ENCODE data around the gene SCMH1. TPM values are rescaled to one million over a fixed set of nuclear protein-coding genes. Genes with fewer than 3 reads are reported as not detected.

SCMH1 gene
- total and polyA plus RNA-seq, 4 donors: 6.6 to 12.8 (median 10.5) TPM

GRCh38 chr1:41173651-41174050 lies 68.5 kb downstream of the SCMH1 start:
- H3K36me3 ChIP-seq (ENCODE audit: control insufficient read depth in 4 of 4, insufficient read depth in 3 of 4, low read depth in 1 of 4, low read length in 3 of 4): no peaks in the 10 kb centered on the region
- no peaks in the 10 kb centered on the region for H3K9me3 ChIP-seq (ENCODE audit: control insufficient read depth in 4 of 4, low read length in 3 of 4)
- H3K9ac ChIP-seq (ENCODE audit: low read depth in 1 of 2, low read length in 2 of 2): no peak overlapping the region
- H3K27me3 ChIP-seq (ENCODE audit: control insufficient read depth in 4 of 4, insufficient read depth in 4 of 4, low read length in 3 of 4): no peaks in the 10 kb centered on the region
- TF ChIP-seq, protein P1, sequence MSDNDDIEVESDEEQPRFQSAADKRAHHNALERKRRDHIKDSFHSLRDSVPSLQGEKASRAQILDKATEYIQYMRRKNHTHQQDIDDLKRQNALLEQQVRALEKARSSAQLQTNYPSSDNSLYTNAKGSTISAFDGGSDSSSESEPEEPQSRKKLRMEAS (IDR thresholded peaks at IDR 0.05): no peak
- no peak for TF ChIP-seq CTCF (IDR thresholded peaks at IDR 0.05; ENCODE audit: low read depth, low read length, missing input control)
- no peak for TF ChIP-seq TAF1 (conservative IDR thresholded peaks at IDR 0.05)
- TF ChIP-seq, protein P2, sequence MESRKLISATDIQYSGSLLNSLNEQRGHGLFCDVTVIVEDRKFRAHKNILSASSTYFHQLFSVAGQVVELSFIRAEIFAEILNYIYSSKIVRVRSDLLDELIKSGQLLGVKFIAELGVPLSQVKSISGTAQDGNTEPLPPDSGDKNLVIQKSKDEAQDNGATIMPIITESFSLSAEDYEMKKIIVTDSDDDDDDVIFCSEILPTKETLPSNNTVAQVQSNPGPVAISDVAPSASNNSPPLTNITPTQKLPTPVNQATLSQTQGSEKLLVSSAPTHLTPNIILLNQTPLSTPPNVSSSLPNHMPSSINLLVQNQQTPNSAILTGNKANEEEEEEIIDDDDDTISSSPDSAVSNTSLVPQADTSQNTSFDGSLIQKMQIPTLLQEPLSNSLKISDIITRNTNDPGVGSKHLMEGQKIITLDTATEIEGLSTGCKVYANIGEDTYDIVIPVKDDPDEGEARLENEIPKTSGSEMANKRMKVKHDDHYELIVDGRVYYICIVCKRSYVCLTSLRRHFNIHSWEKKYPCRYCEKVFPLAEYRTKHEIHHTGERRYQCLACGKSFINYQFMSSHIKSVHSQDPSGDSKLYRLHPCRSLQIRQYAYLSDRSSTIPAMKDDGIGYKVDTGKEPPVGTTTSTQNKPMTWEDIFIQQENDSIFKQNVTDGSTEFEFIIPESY (IDR thresholded peaks at IDR 0.05): no peak
- no peak for TF ChIP-seq JUND (IDR thresholded peaks at IDR 0.05)
- TF ChIP-seq RAD21 (IDR thresholded peaks at IDR 0.05): no peak
- TF ChIP-seq FOXA2 (IDR thresholded peaks at IDR 0.05): no peak
- TF ChIP-seq SP1 (IDR thresholded peaks at IDR 0.05): no peak
- TF ChIP-seq GABPA (IDR thresholded peaks at IDR 0.05 in 1 of 2, conservative IDR thresholded peaks at IDR 0.05 in 1 of 2): no peak
- no peak for TF ChIP-seq HNF4G (IDR thresholded peaks at IDR 0.05)
- no peak for TF ChIP-seq YY1 (IDR thresholded peaks at IDR 0.05)
- TF ChIP-seq FOXA1 (IDR thresholded peaks at IDR 0.05): no peak
- TF ChIP-seq, protein P3, sequence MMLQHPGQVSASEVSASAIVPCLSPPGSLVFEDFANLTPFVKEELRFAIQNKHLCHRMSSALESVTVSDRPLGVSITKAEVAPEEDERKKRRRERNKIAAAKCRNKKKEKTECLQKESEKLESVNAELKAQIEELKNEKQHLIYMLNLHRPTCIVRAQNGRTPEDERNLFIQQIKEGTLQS (IDR thresholded peaks at IDR 0.05): no peak
- no peak for TF ChIP-seq RXRA (IDR thresholded peaks at IDR 0.05)
- TF ChIP-seq HNF4A (conservative IDR thresholded peaks at IDR 0.05): no peak
- no peak for TF ChIP-seq REST (IDR thresholded peaks at IDR 0.05)
- H3K4me1 ChIP-seq (ENCODE audit: control insufficient read depth in 4 of 4, insufficient read depth in 4 of 4, low read length in 3 of 4): peaks cover 7 to 18% (median 12%) of the 10 kb centered on the region in 4 donors
- H3K4me3 ChIP-seq (ENCODE audit: low read depth in 1 of 3, low read length in 3 of 3): no peak overlapping the region
- H3K27ac ChIP-seq (ENCODE audit: low read depth in 1 of 2, low read length in 2 of 2): no peak overlapping the region
- no peak for DNase-seq (ENCODE audit: low spot score)
